Adrenal gland (tissue), 12 donors: ENCODE data around the gene PTCH1. TPM values are rescaled to one million over a fixed set of nuclear protein-coding genes. Genes with fewer than 3 reads are reported as not detected.

ENCODE experiments used
- DNase-seq, 7 donors: peaks; one replicate each; pipeline ENCODE4 v3.0.0-alpha.2; 2019 to 2020
- H3K27ac ChIP-seq, 5 donors: fragments of 200-600 bp; sonication (generic) in 4 of 5; 1 replicate in 3 of 5; 2 replicates in 2 of 5; pipeline versions ENCODE4 v1.5.1 to v1.8.0; 2016 to 2020; ENCODE audit warnings: mild to moderate bottlenecking in 1 of 5
- H3K27me3 ChIP-seq: fragments of 200-600 bp; 2 replicates; pipeline ENCODE4 v1.8.0; 2021
- H3K36me3 ChIP-seq, 2 donors: fragments of 200-600 bp; replicated peaks in 1 of 2; 1 replicate in 1 of 2; 2 replicates in 1 of 2; pipeline versions ENCODE4 v1.5.1 to v1.8.0; 2018 to 2022
- H3K4me1 ChIP-seq, 2 donors: fragments of 200-600 bp; replicated peaks in 1 of 2; 1 replicate in 1 of 2; 2 replicates in 1 of 2; pipeline versions ENCODE4 v1.5.1 to v1.8.0; 2018 to 2021
- H3K4me3 ChIP-seq, 4 donors: fragments of 200-600 bp; sonication (generic) in 3 of 4; one replicate each; pipeline ENCODE4 v1.5.1; 2016 to 2018
- H3K9me3 ChIP-seq, 3 donors: fragments of 200-600 bp; sonication (generic) in 1 of 3; replicated peaks in 1 of 3; 1 replicate in 2 of 3; 2 replicates in 1 of 3; pipeline versions ENCODE4 v1.5.1 to v1.8.0; 2016 to 2021
- POLR2A ChIP-seq, 2 donors: fragments of 450-650 bp; IDR thresholded peaks; one replicate each; pipeline ENCODE4 v1.6.1; 2017; ENCODE audit warnings: antibody characterized with exemption in 2 of 2, mild to moderate bottlenecking in 2 of 2, moderate library complexity in 1 of 2
- WGBS, 4 donors: extraction: QIAGEN DNeasy Blood & Tissue Kit in 2 of 4; methylation state at CpG; one replicate each; pipeline versions ENCODE4 v1.1.5 to v1.1.7; 2013 to 2017; 5-methylcytosine and 5-hydroxymethylcytosine counted together
- intact Hi-C, 2 donors: fragments of 100-400 bp; cut with DNase I; formaldehyde crosslinking; loops; one replicate each; pipeline versions ENCODE4 v1.14.1 to v1.15.0; 2022 to 2023
- polyA plus RNA-seq, 3 donors: library from polyadenylated mRNA; stranded (reverse); fragments of 200-250 nt in 2 of 3; fragments of 350-450 nt in 1 of 3; fragmentation: Illumina TruSeq in 1 of 3; extraction: RNeasy Lipid Tissue Mini Kit (QIAGEN cat#74804) in 1 of 3; gene quantifications; one replicate each; pipeline ENCODE4 v1.2.3, GENCODE V29; 2013 to 2014
- total RNA-seq, 9 donors: library from RNA; depleted of rRNA in 4 of 9; stranded (reverse); fragments of >200 nt in 4 of 9; fragments of 120-200 nt in 1 of 9; fragmentation: NEBNext Ultra II Directional in 1 of 9; extraction: Animal tissue kit (Norgen Biotek cat#: 25700) in 1 of 9; gene quantifications; one replicate each; pipeline versions ENCODE4 v1.1.0 to v1.2.4, GENCODE V29; 2013 to 2023
- TF ChIP-seq, protein P1 (sequence below), 6 experiments: fragments of 450-650 bp in 4 of 6; fragments of 200-600 bp in 2 of 6; sonication (generic) in 1 of 6; IDR thresholded peaks; 1 replicate in 5 of 6; 2 replicates in 1 of 6; pipeline versions ENCODE4 v1.5.1 to v1.8.0; 2016 to 2021; ENCODE audit warnings: antibody characterized with exemption in 6 of 6, mild to moderate bottlenecking in 2 of 6, moderate library complexity in 1 of 6
- donor health status: healthy with polysubstance abuse.
- donor health status: Bipolar disorder and iron deficiency.
- donor health status: DM: yes; HTN: yes; CAD: no.
- donor health status: DM: no; HTN: no; CAD: no.
- donor health status: DM: no; HTN: no; CAD: no.
- donor health status: DM: yes; HTN: yes; CAD: no.

Gene PTCH1
- total and polyA plus RNA-seq, 12 donors, result 2.5 to 29.8 (median 9.7) TPM

DNA sequence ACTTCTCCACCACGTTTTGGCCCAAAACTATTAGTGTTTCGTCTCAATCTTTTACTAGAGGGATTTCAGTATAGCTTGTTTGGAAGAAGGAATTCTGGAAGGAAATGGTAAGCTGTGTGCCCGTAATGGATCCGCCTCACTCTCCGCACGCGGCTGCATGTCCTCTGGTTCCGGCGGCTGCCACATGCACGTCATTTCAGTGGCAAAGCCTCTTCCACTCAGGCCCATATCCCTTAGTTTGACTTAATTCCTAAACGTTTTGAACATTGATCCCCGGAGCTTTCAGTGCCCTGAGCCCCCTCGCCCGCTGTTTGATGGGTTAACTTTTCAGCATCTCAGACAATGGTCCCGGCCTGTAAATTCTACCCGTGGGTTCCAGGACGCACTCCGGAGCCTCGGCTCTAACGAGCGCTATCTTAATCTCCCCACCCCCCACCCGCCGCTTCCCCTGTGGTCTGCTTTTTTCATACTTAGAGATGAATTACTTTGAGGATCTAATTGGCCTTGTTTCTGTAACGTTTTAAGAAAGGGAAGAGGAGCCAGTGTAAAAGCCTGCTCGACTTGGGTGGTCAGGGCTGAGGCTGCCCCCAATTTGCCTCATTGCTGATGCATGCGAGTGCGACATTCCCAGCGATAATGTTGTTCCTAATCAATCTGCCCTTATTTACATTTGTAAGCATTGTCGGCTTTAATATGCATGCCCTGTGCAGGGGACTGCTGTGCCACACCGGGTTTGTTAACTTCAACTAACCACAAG lies 4.6 kb downstream of the PTCH1 start:
- TF ChIP-seq POLR2A (IDR thresholded peaks at IDR 0.05), result no peak
- TF ChIP-seq, protein P1, sequence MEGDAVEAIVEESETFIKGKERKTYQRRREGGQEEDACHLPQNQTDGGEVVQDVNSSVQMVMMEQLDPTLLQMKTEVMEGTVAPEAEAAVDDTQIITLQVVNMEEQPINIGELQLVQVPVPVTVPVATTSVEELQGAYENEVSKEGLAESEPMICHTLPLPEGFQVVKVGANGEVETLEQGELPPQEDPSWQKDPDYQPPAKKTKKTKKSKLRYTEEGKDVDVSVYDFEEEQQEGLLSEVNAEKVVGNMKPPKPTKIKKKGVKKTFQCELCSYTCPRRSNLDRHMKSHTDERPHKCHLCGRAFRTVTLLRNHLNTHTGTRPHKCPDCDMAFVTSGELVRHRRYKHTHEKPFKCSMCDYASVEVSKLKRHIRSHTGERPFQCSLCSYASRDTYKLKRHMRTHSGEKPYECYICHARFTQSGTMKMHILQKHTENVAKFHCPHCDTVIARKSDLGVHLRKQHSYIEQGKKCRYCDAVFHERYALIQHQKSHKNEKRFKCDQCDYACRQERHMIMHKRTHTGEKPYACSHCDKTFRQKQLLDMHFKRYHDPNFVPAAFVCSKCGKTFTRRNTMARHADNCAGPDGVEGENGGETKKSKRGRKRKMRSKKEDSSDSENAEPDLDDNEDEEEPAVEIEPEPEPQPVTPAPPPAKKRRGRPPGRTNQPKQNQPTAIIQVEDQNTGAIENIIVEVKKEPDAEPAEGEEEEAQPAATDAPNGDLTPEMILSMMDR (IDR thresholded peaks at IDR 0.05), result no peak
- Histone ChIP-seq H3K9me3 (no peaks in the 10 kb centered on the region), H3K27me3 (no peaks in the 10 kb centered on the region), H3K4me1 (peaks cover 13 to 21% of the 10 kb centered on the region in 2 donors), H3K4me3 (peak overlapping the region in 1 of 4 donors; percentile 95), H3K27ac (peak overlapping the region in 3 of 5 donors; percentile 76 to 96 (median 88)), H3K36me3 (no peaks in the 10 kb centered on the region)
- 42 to 46% (median 45%) methylated on average over 28 to 30 of the region's 30 CpGs for WGBS, 4 donors
- DNase-seq, result peak in 1 of 7 donors; percentile 65
- intact Hi-C loops, result loop anchor here in 1 of 2 donors (10.0 kb wide), 1 partner anchor 363 kb away; the partner anchor contains the start of gene ERCC6L2

DNA sequence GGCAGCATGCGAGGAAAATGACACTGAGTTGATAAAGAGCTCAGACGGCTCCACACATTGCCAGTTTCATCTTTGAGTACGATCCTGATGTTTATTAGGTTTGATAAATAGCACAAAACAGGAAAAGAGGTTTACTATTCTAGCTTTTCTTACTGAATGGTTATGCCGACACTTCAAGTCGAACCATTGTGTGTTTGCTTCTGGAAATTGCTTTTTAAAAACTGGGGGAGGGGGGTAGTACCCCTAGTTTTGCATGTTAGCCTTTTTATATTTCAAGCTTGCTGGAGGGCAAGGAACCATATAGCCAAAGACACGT lies 5.2 kb downstream of the PTCH1 start:
- H3K4me1 ChIP-seq, result peaks cover 13 to 17% of the 10 kb centered on the region in 2 donors
- DNase-seq, result no peak
- H3K4me3 ChIP-seq, result peak overlapping the region in 2 of 4 donors; percentile 77 to 95
- WGBS, 4 donors, result 4 to 6% (median 5%) methylated on average over 5 to 6 of the region's 6 CpGs
- TF ChIP-seq POLR2A (IDR thresholded peaks at IDR 0.05), result no peak
- TF ChIP-seq, protein P1 (IDR thresholded peaks at IDR 0.05), result no peak
- no peaks in the 10 kb centered on the region for H3K36me3 ChIP-seq
- H3K9me3 ChIP-seq, result no peaks in the 10 kb centered on the region
- H3K27ac ChIP-seq, result peak overlapping the region in 3 of 5 donors; percentile 76 to 96 (median 88)
- no peaks in the 10 kb centered on the region for H3K27me3 ChIP-seq
- intact Hi-C loops, result loop anchor here in 1 of 2 donors (10.0 kb wide), 1 partner anchor 363 kb away; the partner anchor contains the start of gene ERCC6L2

DNA sequence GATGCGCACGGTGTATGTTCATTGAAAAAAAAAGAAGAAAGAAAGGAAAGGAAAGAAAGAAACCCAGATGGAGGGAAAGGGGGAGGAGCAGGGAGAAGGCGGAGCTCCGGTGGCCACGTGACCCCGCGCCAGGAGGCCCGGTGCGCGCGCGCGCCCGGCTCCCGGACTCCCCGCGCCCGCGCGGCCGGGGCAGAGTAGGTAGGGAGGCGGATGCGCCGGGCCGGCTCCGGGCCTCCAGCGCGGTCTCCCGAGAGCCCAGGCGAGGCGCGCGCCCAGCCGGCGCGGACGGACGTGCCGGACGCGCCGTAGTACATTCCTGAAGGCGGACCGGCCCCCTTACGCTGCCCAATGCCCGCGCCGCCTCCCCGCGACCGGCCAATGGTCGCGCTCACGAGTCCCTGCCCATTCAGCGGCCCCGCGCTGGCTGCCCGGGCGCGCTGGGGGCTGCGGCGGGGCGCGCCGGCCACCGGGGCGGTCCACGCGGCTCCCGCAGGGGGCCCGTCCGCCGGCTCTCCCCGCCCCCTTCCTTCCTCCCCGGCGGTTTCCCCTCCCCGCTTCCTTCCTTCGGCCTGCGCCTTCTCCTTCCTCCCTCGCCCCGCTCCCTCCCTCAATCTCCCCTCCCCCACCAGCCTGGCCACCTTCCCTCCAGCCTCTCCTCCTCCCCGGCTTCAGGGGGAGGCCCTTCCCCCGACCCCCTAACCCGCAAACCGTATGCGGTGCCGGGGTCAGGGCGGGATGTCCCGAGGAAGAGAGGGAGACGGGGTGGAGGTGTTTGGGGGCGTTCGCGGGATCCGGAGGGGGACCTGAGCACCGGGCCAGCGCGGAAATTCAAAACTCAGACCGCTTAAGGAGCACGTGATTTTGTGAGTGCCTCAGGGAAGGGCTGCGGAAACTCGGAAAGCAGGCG lies 5.8 kb downstream of the PTCH1 start:
- Histone ChIP-seq H3K4me1 (peaks cover 13 to 17% of the 10 kb centered on the region in 2 donors), H3K9me3 (no peaks in the 10 kb centered on the region), H3K4me3 (peak overlapping the region; percentile 27 to 95 (median 82)), H3K27me3 (no peaks in the 10 kb centered on the region), H3K36me3 (no peaks in the 10 kb centered on the region), H3K27ac (peak overlapping the region in 4 of 5 donors; percentile 71 to 96 (median 82))
- DNase-seq, result peak; percentile 88 to 94 (median 90)
- intact Hi-C loops, result loop anchor here in 1 of 2 donors (10.0 kb wide), 1 partner anchor 364 kb away; the partner anchor contains the start of gene ERCC6L2
- 0 to 1% (median 1%) methylated on average over 41 to 101 of the region's 102 CpGs for WGBS, 4 donors
- TF ChIP-seq, protein P1 (IDR thresholded peaks at IDR 0.05), result no peak
- peak; percentile 40 to 89 for TF ChIP-seq POLR2A (IDR thresholded peaks at IDR 0.05)
